Measurements from ENCODE around the gene PPIL6. TPM values are rescaled to one million over a fixed set of nuclear protein-coding genes. Genes with fewer than 3 reads are reported as not detected.

PPIL6 gene
- total and polyA plus RNA-seq, 2 experiments from 2014 or later, result 1.7 TPM

DNA sequence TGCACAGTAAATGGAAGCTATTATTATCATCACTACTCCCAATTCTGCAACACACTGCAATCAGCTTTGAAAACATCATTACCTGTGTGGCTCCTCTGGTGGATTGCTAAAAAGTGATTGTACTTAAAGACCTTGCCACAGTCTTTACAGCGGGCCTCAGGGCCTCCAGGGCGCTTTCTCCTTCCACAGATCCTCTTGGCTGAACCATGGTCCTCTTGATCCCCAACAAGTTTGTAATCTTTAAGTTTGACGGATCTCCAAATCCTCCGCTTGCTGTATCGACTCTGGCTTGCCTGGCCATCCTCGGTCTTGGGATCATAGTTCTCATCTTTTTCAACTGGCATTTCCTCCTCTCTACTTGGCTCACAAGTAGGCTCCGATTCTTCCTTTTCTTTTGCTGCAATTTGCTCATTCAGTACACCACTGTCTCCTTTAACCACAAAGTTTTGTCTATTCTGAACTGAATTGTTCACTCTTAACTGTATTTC, 40.6 kb upstream of the PPIL6 start:
- Histone ChIP-seq H3F3A (replicated peaks; ENCODE audit: low read depth) (no peaks in the 10 kb centered on the region), H3K4me2 (peak overlapping the region; percentile 81), H4K20me1 (replicated peaks; ENCODE audit: insufficient read depth) (peaks cover 43% of the 10 kb centered on the region), H3K27me3 (ENCODE audit: insufficient read depth) (no peaks in the 10 kb centered on the region), H3K27ac (ENCODE audit: low read depth) (no peak overlapping the region), H3K4me3 (peak overlapping the region; percentile 75), H2AFZ (no peak overlapping the region), H3K79me2 (replicated peaks; ENCODE audit: insufficient read depth) (peaks cover 68% of the 10 kb centered on the region), H3K36me3 (ENCODE audit: insufficient read depth) (peaks cover 26% of the 10 kb centered on the region; the same call in 1 of the 2 replicates), H3K9me2 (ENCODE audit: insufficient read depth) (no peaks in the 10 kb centered on the region), H3K4me1 (ENCODE audit: insufficient read depth) (peaks cover 51% of the 10 kb centered on the region)
- H3K4me1 Mint-ChIP-seq, result peaks cover 54% of the 10 kb centered on the region
- no peak for DNase-seq (ENCODE audit: low spot score)
- TF ChIP-seq EZH2phosphoT487 (IDR thresholded peaks at IDR 0.05; ENCODE audit: unreplicated experiment) (no peak), JUNB (IDR thresholded peaks at IDR 0.05; ENCODE audit: unreplicated experiment) (no peak), ZNF114 (CRISPR knock-in tag; IDR thresholded peaks at IDR 0.05) (no peak), REST (IDR thresholded peaks at IDR 0.05; ENCODE audit: unreplicated experiment) (no peak), POLR2AphosphoS5 (IDR thresholded peaks at IDR 0.05; ENCODE audit: low read depth) (no peak), CREB1 (CRISPR knock-in tag; IDR thresholded peaks at IDR 0.05; ENCODE audit: low read depth) (no peak), EZH2 (IDR thresholded peaks at IDR 0.05; ENCODE audit: low read depth, unreplicated experiment) (no peak), STAT1 (IDR thresholded peaks at IDR 0.05; ENCODE audit: unreplicated experiment) (no peak), ZNF331 (CRISPR knock-in tag; IDR thresholded peaks at IDR 0.05; ENCODE audit: low read depth) (no peak), NANOG (IDR thresholded peaks at IDR 0.05; ENCODE audit: borderline replicate concordance) (no peak)
- TF ChIP-seq, protein P1, sequence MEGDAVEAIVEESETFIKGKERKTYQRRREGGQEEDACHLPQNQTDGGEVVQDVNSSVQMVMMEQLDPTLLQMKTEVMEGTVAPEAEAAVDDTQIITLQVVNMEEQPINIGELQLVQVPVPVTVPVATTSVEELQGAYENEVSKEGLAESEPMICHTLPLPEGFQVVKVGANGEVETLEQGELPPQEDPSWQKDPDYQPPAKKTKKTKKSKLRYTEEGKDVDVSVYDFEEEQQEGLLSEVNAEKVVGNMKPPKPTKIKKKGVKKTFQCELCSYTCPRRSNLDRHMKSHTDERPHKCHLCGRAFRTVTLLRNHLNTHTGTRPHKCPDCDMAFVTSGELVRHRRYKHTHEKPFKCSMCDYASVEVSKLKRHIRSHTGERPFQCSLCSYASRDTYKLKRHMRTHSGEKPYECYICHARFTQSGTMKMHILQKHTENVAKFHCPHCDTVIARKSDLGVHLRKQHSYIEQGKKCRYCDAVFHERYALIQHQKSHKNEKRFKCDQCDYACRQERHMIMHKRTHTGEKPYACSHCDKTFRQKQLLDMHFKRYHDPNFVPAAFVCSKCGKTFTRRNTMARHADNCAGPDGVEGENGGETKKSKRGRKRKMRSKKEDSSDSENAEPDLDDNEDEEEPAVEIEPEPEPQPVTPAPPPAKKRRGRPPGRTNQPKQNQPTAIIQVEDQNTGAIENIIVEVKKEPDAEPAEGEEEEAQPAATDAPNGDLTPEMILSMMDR (conservative IDR thresholded peaks at IDR 0.05; ENCODE audit: low read depth in 2 of 2), result no peak
- TF ChIP-seq, protein P2, sequence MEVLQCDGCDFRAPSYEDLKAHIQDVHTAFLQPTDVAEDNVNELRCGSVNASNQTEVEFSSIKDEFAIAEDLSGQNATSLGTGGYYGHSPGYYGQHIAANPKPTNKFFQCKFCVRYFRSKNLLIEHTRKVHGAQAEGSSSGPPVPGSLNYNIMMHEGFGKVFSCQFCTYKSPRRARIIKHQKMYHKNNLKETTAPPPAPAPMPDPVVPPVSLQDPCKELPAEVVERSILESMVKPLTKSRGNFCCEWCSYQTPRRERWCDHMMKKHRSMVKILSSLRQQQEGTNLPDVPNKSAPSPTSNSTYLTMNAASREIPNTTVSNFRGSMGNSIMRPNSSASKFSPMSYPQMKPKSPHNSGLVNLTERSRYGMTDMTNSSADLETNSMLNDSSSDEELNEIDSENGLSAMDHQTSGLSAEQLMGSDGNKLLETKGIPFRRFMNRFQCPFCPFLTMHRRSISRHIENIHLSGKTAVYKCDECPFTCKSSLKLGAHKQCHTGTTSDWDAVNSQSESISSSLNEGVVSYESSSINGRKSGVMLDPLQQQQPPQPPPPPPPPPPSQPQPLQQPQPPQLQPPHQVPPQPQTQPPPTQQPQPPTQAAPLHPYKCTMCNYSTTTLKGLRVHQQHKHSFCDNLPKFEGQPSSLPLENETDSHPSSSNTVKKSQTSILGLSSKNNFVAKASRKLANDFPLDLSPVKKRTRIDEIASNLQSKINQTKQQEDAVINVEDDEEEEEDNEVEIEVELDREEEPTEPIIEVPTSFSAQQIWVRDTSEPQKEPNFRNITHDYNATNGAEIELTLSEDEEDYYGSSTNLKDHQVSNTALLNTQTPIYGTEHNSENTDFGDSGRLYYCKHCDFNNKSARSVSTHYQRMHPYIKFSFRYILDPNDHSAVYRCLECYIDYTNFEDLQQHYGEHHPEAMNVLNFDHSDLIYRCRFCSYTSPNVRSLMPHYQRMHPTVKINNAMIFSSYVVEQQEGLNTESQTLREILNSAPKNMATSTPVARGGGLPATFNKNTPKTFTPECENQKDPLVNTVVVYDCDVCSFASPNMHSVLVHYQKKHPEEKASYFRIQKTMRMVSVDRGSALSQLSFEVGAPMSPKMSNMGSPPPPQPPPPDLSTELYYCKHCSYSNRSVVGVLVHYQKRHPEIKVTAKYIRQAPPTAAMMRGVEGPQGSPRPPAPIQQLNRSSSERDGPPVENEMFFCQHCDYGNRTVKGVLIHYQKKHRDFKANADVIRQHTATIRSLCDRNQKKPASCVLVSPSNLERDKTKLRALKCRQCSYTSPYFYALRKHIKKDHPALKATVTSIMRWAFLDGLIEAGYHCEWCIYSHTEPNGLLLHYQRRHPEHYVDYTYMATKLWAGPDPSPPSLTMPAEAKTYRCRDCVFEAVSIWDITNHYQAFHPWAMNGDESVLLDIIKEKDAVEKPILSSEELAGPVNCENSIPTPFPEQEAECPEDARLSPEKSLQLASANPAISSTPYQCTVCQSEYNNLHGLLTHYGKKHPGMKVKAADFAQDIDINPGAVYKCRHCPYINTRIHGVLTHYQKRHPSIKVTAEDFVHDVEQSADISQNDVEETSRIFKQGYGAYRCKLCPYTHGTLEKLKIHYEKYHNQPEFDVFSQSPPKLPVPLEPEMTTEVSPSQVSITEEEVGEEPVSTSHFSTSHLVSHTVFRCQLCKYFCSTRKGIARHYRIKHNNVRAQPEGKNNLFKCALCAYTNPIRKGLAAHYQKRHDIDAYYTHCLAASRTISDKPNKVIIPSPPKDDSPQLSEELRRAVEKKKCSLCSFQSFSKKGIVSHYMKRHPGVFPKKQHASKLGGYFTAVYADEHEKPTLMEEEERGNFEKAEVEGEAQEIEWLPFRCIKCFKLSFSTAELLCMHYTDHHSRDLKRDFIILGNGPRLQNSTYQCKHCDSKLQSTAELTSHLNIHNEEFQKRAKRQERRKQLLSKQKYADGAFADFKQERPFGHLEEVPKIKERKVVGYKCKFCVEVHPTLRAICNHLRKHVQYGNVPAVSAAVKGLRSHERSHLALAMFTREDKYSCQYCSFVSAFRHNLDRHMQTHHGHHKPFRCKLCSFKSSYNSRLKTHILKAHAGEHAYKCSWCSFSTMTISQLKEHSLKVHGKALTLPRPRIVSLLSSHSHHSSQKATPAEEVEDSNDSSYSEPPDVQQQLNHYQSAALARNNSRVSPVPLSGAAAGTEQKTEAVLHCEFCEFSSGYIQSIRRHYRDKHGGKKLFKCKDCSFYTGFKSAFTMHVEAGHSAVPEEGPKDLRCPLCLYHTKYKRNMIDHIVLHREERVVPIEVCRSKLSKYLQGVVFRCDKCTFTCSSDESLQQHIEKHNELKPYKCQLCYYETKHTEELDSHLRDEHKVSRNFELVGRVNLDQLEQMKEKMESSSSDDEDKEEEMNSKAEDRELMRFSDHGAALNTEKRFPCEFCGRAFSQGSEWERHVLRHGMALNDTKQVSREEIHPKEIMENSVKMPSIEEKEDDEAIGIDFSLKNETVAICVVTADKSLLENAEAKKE (CRISPR knock-in tag; IDR thresholded peaks at IDR 0.05), result no peak
- TF ChIP-seq, protein P3, sequence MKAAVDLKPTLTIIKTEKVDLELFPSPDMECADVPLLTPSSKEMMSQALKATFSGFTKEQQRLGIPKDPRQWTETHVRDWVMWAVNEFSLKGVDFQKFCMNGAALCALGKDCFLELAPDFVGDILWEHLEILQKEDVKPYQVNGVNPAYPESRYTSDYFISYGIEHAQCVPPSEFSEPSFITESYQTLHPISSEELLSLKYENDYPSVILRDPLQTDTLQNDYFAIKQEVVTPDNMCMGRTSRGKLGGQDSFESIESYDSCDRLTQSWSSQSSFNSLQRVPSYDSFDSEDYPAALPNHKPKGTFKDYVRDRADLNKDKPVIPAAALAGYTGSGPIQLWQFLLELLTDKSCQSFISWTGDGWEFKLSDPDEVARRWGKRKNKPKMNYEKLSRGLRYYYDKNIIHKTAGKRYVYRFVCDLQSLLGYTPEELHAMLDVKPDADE (IDR thresholded peaks at IDR 0.05), result no peak
- H3K27me3 Mint-ChIP-seq (ENCODE audit: insufficient read depth, low read depth, poor library complexity), result peaks cover 3% of the 10 kb centered on the region
- H3K36me3 Mint-ChIP-seq (ENCODE audit: low read depth), result peaks cover 50% of the 10 kb centered on the region
- no peak for ATAC-seq
- H3K9me3 Mint-ChIP-seq, result no peaks in the 10 kb centered on the region
- H3K4me3 Mint-ChIP-seq, result peak overlapping the region; percentile 98
- H3K27ac Mint-ChIP-seq, result 0 out of 2 replicates have a peak overlapping the region, but pooled peaks have one; percentile 2
